NCI-H446 treated with DMSO at 0.1 percent for 48 hours (cell line): Measurements from ENCODE around the gene ABCB10.

ENCODE experiments used
- DNase-seq: peaks from one replicate; lab custom pipeline; 2025; lab: John Stamatoyannopoulos, UW

ABCB10 gene

DNA sequence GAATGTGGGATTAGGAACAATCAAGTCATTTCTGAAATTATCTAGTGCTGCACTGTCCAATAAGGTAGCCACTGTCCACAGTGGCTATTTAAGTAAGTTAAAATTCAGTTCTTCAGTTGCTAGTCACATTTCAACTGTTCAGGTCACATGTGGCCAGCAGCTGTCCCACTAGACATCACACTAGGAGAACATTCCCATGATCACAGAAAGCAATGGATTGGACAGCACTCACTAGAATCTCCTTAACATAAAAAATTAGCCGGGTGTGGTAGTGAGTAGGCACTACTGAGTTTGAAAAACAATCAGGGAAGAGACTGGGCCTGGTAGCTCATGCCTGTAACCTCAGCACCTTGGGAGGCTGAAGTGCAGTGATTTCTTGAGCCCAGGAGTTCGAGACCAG, 84.0 kb downstream of the ABCB10 start:
- no peak for DNase-seq

DNA sequence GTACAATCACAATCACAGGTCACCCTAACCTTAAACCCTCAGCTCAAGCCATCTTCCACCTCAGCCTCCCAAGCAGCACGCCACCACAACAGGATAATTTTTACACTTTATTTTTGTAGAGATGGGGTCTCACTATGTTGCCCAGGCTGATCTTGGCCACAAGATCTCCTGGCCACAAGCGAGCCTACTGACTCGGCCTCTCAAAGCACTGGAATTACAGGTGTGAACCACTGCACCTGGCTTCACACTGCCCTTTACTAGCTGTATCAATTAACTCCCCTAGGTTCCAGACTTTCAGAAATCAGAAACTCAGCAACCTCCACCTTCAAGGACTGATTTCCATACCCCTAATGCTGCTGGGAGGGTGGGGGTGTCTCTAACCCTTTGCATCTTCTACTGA, 87.3 kb downstream of the ABCB10 start:
- DNase-seq: no peak

DNA sequence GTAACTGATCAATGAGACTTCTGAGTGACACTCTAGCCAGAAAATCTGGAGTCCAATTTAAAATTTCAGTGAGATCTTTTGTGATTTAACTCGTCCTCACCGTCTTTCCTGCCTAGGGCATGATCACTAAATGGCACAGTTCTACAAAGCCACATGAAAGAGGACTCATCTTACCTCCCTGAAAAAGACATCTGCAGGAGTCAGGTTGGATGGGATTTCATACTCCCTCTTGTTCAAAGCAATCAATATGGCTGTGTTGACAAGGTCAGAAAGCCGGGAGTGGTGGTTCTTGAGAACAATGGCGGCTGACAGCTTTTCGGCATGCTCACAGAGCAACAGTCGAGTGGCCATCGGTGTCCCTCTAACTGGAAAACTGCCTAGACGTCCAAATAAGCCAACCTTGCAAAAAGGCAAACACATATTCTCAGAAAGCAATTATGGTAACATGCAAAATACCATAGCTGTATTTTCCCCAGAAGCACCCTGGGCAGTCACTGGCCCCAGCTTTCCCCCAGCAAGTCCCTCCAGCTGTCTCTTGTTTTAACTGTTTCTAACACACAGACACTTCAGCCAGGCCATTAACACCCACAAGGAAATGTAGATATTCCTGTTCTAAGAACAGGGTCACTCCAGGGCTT, 88.0 kb downstream of the ABCB10 start:
- DNase-seq: no peak

GRCh38 chr1:229466887-229467286, 91.6 kb downstream of the ABCB10 start:
- DNase-seq: no peak
